NCI-H2171 (cell line): Measurements from ENCODE around the gene UBAC1.
"Not testable (repeated sequence)": the region's sequence is repeated elsewhere in the genome, so short reads cannot be mapped to it uniquely, and the experiment has no call there.

ENCODE experiments used
- DNase-seq: peaks from one replicate; lab custom pipeline; 2025; lab: John Stamatoyannopoulos, UW

Gene UBAC1

GRCh38 chr9:135978642-135979546 lies 17.7 kb upstream of the UBAC1 start:
- DNase-seq = no peak

- DNase-seq = no peak
Observed at GRCh38 chr9:135976944-135977343, 15.8 kb upstream of the UBAC1 start.

- no peak for DNase-seq
Observed at GRCh38 chr9:135976531-135976930, 15.4 kb upstream of the UBAC1 start.

DNA sequence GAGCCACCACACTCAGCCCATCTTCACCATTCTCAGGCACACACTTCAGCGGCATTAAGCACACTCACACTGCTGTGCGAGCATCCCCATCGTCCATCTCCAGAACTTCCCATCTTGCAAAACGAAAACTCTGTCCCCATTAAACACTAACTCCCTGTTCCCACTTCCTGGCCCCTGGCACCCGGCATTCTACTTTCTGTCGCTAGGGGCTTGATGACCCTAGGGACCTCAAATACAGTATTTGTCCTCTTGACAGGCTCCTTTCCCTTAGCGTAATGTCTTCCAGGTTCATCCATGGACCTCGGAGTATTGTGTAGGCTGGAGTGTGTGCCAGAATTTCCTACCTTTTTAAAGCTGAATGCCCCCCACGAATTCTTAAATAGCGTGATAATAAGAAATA lies 14.7 kb upstream of the UBAC1 start:
- DNase-seq = no peak

- DNase-seq = no peak
Observed at GRCh38 chr9:135974220-135974573, 13.0 kb upstream of the UBAC1 start.

DNA sequence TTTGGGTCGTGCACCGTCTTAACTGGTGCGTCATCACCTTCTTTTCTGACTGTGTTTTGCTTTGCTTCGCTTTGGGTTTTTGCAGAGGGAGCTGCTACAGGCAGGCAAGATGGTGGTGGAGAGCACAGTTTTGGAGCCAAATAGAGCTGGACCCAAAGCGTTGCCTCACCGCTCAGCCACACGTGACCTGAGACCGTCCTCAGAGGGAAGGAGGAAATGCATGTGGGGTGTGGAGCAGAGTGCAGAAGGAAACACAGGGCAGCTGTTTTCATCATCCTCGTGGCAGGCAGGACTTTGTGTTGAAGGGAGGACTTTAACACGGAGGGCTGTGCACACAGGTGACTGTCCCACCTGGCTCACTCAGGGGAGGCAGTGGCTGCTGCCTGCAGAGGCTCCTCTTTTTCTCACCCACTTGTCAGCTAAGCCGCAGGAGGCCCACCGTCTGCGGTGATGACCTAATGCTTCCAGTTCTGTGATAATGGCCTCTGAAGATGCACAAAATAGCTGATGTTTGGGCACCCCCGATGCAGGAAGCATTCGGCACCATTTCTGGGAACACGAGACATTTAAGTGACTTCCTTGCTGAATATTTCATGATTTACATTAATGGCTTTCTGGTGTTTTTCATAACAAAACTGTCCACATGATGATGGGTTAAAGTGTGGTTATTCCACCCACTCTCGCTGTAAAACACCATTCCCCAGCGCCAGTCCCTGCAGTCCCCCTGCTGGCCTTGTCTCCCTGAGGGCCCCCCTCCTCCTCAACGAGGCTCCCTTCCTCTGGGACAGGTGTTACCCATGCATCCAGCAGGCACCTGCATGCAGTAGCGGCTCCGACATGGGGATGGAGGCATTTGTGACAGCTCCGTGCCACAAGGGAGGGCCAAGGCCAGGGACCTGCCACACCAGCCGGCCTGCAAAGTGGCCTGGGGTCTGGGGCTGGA lies 12.4 kb upstream of the UBAC1 start:
- DNase-seq = no peak

GRCh38 chr9:135971892-135972291 lies 10.7 kb upstream of the UBAC1 start:
- no peak for DNase-seq

- DNase-seq = no peak
Observed at GRCh38 chr9:135971111-135971766, 10.1 kb upstream of the UBAC1 start.

DNA sequence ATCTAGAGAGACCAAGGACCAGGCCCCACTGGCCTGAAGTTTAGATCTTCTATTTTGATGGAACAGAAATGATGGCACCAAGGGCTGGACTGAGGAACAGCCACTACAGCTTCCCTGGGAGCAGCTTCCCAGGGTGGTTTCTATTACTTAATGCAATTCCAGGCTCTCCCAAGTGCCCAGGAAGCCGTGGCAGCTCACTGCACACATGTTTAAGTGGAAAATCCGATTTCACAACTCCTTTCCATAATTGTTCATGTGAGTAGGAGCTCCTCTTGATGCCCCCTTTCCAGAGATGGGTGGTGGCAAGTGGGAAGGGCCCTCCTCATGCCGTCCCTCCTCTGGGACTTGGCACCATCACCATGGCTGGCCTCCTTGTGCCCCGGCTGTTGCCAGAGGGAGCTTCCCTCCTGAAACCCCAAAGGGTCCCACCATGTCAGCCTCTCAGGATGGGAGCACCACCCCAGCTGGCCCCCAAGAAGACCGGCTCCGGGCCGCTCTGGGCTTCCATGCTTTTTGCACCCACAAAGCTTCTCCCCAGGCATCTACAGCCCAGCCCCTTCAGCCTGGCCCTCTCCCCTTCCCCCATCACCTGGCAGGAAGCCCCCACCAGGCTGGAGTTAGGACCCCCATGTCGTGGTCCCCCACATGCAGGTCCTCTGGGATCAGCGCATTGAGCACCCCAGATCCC lies 9.1 kb upstream of the UBAC1 start:
- no peak for DNase-seq

- DNase-seq = no peak
Observed at GRCh38 chr9:135969064-135969683, 8.0 kb upstream of the UBAC1 start.

DNA sequence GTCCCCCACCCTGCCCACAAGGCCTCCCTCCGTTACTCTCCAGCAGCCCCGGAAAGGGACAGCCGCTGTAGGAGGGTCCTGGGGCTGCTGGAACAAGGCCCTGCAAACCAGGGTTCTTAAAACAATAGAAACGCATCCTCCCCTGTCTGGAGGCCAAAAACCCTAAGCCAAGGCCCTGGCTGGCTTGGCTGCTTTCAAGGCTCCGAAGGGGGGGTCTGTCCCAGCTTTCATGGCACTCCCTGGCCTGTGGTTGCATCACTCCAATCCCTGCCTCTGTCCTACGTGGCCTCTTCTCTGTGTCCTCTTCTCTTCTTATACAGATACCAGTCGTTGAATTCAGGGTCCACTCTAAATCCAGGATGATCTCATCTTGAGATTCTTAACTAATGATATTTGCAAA lies 7.4 kb upstream of the UBAC1 start:
- no peak for DNase-seq

DNA sequence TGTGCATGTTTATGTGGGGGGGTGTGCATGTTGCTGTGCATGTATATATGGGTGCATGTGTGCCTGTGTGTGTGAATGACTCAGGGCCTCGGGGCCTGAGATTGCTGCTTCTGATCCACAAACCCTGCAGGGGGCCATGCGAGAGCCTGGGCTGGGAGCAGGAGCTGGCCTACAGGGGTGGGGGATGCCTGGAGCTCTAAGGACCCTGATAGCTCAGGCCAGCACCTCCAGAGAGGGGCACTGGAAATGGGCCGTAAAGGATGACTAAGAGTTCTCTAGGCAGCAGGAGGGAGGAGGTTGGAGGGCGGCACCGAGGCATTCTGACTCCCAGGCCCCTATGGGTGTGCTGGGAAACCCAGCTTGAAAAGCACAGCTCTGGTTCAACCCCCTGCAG lies 6.9 kb upstream of the UBAC1 start:
- DNase-seq = no peak

DNA sequence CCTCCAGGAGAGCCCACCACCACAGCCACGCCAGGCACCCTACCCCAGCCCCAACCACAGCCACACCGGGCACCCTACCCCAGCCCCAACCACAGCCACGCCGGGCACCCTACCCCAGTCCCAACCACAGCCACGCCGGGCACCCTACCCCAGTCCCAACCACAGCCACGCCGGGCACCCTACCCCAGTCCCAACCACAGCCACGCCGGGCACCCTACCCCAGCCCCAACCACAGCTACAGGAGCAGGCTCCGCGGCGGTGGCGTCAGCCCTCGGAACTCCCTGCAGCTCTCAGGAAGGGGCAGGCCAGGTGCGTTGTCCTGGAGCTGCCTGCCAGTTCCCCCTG lies 5.7 kb upstream of the UBAC1 start:
- DNase-seq = not testable (repeated sequence)

DNA sequence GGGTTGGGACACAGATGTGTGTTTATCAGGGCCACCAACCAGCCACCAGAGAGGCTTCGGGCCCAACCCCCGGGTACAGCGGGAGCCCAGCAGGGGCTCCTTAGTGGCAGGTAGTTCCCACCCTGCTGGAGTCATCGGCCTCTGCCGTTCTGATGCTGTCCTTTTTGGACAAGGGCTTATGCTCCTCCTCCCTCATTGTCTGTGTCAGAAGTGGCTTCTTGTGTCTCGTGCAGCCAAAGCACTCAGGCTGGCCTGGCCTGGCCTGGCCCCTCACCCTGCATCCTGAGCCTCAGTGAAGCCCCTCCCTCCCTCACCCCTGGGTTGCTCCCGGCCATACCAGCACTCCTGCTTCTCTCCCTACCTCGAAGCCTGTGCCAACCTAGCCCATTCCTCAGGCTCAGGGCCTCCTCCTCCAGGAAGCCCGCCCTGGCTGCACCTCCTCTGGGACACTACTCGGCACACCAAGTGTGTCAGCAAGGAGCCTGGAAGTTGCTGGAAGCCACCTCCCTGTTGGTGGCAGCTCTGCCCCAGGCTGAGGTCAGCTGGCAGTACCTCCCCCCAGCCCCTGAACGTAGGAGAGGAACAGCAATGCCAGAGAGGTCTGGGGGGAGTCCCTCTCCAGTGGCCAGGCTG lies 4.1 kb upstream of the UBAC1 start:
- DNase-seq = no peak

- DNase-seq = no peak
Observed at GRCh38 chr9:135963938-135964337, 2.8 kb upstream of the UBAC1 start.

- no peak for DNase-seq
Observed at GRCh38 chr9:135963338-135963737, 2.2 kb upstream of the UBAC1 start.

DNA sequence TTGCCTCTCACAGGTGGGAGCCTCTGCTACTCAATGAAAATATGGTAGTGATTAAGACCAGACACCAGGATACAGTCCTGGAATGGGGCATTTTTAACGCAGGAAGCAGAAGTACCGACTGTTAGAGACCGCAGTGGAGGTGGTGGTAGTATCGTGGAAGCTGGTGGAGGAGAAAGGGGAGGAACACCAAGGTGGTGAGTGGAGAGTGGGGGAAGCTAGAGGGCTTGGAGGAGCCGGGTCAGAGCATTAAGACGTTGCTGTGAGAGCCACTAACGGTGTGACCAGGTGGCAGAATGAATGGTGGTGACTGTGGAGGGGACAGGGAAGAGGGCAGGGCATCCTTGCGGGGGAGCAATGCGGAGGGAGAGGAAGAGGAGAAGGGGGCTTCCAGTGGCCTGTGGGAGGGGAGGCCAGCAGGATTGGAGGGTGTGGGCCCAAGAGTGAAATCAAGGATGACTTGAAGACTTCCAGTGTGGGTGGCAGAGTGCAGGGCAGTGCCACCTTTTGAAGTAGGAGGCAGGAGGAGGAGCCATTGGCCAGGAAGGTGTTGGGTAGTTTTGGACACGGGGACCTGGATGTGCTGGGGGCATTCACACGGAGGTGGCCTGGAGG lies 1.6 kb upstream of the UBAC1 start:
- DNase-seq = no peak

GRCh38 chr9:135961811-135962695 lies 880 bp upstream of the UBAC1 start:
- DNase-seq = no peak

DNA sequence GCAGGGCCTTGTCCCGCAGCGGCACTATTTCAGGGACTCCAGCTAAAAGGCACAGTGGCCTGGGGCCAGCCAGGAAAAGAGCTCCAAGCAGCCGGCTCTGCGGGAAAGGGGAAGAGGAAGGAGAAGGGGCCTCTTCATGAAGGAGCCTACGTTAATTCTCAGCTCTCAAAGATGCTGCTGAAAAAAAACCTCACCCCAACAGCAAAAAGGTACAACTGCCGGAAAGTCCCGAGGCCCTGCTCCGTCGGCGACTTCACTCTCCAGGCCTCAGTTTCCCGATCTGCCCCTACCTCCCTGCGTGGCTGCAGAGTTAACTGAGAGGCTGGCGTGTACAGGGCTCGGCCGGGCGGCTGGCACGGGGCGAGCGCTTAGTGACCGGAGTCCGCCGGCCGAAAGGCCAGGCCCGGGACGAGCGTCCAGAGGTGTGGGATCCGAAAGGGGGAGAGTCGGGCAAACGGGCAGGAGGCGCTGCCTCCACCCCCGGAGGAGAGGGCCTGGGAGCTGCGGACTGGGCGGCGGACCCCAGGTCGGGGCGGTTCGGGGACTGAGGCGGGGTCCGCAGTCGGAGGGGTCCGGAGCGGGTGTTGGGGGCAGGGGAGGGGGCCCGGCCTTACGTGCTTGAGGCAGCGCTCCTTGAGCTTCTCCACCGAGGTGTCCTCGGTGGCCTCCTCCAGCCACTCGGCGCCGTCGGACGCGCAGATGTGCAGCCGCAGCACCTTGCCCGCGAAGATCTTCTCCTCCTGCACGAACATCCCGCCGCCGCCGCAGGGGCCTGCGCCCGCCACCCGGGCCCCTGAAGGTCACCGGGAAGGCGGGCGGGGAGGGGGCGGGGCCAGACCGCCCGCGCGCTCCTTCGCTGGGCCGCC lies 529 bp downstream of the UBAC1 start:
- DNase-seq = no peak
